Measurements from ENCODE around the gene HEG1. TPM values are rescaled to one million over a fixed set of nuclear protein-coding genes. Genes with fewer than 3 reads are reported as not detected.
A peak's percentile ranks its signal among the peaks of the same experiment; 100 is the strongest.

The HEG1 gene
- total RNA-seq, 4 donors from 2014 or later: 55.9 to 85.5 (median 78.9) TPM

GRCh38 chr3:125033135-125033534, 22.7 kb downstream of the HEG1 start:
- H3K36me3 ChIP-seq: peaks cover 0 to 12% of the 10 kb centered on the region in 2 donors
- H3K4me3 ChIP-seq: no peak overlapping the region
- H3K27ac ChIP-seq: peak overlapping the region in 2 of 4 donors; percentile 15 to 20
- H3K27me3 ChIP-seq: no peaks in the 10 kb centered on the region
- peaks cover 0 to 38% (median 11%) of the 10 kb centered on the region in 3 donors for H3K4me1 ChIP-seq
- TF ChIP-seq EP300 (IDR thresholded peaks at IDR 0.05) (no peak), POLR2AphosphoS5 (IDR thresholded peaks at IDR 0.05) (no peak), POLR2A (IDR thresholded peaks at IDR 0.05) (no peak), CTCF (IDR thresholded peaks at IDR 0.05) (no peak)
- WGBS, 2 donors (ENCODE audit: low coverage in 1 of 2): 72 to 80% methylated on average over 4 to 5 of the region's 5 CpGs
- no peaks in the 10 kb centered on the region for H3K9me3 ChIP-seq
- ATAC-seq: no peak

GRCh38 chr3:125032683-125033082, 23.1 kb downstream of the HEG1 start:
- Histone ChIP-seq H3K27ac (peak overlapping the region in 3 of 4 donors; percentile 15 to 33 (median 20)), H3K9me3 (no peaks in the 10 kb centered on the region), H3K36me3 (peaks cover 0 to 17% of the 10 kb centered on the region in 2 donors), H3K4me1 (peaks cover 0 to 35% (median 9%) of the 10 kb centered on the region in 3 donors), H3K4me3 (no peak overlapping the region), H3K27me3 (no peaks in the 10 kb centered on the region)
- no peak for ATAC-seq
- 100% methylated on average over 2 of the region's 3 CpGs; no CpG with 5 or more reads in 1 of the 2 donors for WGBS, 2 donors (ENCODE audit: low coverage in 1 of 2)
- no peak for TF ChIP-seq POLR2A (IDR thresholded peaks at IDR 0.05)
- TF ChIP-seq POLR2AphosphoS5 (IDR thresholded peaks at IDR 0.05): no peak
- no peak for TF ChIP-seq CTCF (IDR thresholded peaks at IDR 0.05)
- TF ChIP-seq EP300 (IDR thresholded peaks at IDR 0.05): no peak

- H3K27ac ChIP-seq: peak overlapping the region in 3 of 4 donors; percentile 15 to 33 (median 20)
- no peak overlapping the region for H3K4me3 ChIP-seq
- no peak for TF ChIP-seq EP300 (IDR thresholded peaks at IDR 0.05)
- TF ChIP-seq CTCF (IDR thresholded peaks at IDR 0.05): no peak
- no peak for TF ChIP-seq POLR2A (IDR thresholded peaks at IDR 0.05)
- TF ChIP-seq POLR2AphosphoS5 (IDR thresholded peaks at IDR 0.05): no peak
- H3K27me3 ChIP-seq: no peaks in the 10 kb centered on the region
- peaks cover 0 to 22% of the 10 kb centered on the region in 2 donors for H3K36me3 ChIP-seq
- 41 to 50% methylated on average over 2 to 3 of the region's 5 CpGs for WGBS, 2 donors (ENCODE audit: low coverage in 1 of 2)
- peaks cover 0 to 30% (median 5%) of the 10 kb centered on the region in 3 donors for H3K4me1 ChIP-seq
- no peak for ATAC-seq
- no peaks in the 10 kb centered on the region for H3K9me3 ChIP-seq
These were observed 23.6 kb downstream of the HEG1 start for GRCh38 chr3:125032100-125032643.

- Histone ChIP-seq H3K9me3 (no peaks in the 10 kb centered on the region), H3K36me3 (peaks cover 0 to 28% of the 10 kb centered on the region in 2 donors), H3K27me3 (no peaks in the 10 kb centered on the region), H3K4me3 (no peak overlapping the region), H3K4me1 (peaks cover 0 to 28% (median 4%) of the 10 kb centered on the region in 3 donors), H3K27ac (no peak overlapping the region)
- 80 to 89% methylated on average over 3 to 4 of the region's 4 CpGs for WGBS, 2 donors (ENCODE audit: low coverage in 1 of 2)
- TF ChIP-seq POLR2A (IDR thresholded peaks at IDR 0.05) (no peak), CTCF (IDR thresholded peaks at IDR 0.05) (no peak), POLR2AphosphoS5 (IDR thresholded peaks at IDR 0.05) (no peak), EP300 (IDR thresholded peaks at IDR 0.05) (no peak)
- no peak for ATAC-seq
These were observed 24.3 kb downstream of the HEG1 start for GRCh38 chr3:125031544-125031943.

GRCh38 chr3:125028657-125029056, 27.1 kb downstream of the HEG1 start:
- Histone ChIP-seq H3K36me3 (peaks cover 0 to 39% of the 10 kb centered on the region in 2 donors), H3K9me3 (no peaks in the 10 kb centered on the region), H3K27me3 (no peaks in the 10 kb centered on the region), H3K4me3 (no peak overlapping the region), H3K27ac (no peak overlapping the region), H3K4me1 (peaks cover 0 to 52% (median 15%) of the 10 kb centered on the region in 3 donors)
- TF ChIP-seq EP300 (IDR thresholded peaks at IDR 0.05): no peak
- TF ChIP-seq POLR2AphosphoS5 (IDR thresholded peaks at IDR 0.05): no peak
- TF ChIP-seq POLR2A (IDR thresholded peaks at IDR 0.05): no peak
- TF ChIP-seq CTCF (IDR thresholded peaks at IDR 0.05): no peak
- 50 to 69% methylated on average over 1 to 4 of the region's 4 CpGs for WGBS, 2 donors (ENCODE audit: low coverage in 1 of 2)
- ATAC-seq: no peak

All from gastroesophageal sphincter (tissue), 4 donors.